HG02885 (cell line): ENCODE results near the gene RGS12.

ENCODE experiments used
- ATAC-seq: cut with Tn5 transposase; IDR thresholded peaks from one replicate; pipeline ENCODE4 v1.9.1; 2021; ENCODE audit warnings: mild to moderate bottlenecking; ENCODE audit not compliant: unreplicated experiment, poor library complexity

The RGS12 gene

DNA sequence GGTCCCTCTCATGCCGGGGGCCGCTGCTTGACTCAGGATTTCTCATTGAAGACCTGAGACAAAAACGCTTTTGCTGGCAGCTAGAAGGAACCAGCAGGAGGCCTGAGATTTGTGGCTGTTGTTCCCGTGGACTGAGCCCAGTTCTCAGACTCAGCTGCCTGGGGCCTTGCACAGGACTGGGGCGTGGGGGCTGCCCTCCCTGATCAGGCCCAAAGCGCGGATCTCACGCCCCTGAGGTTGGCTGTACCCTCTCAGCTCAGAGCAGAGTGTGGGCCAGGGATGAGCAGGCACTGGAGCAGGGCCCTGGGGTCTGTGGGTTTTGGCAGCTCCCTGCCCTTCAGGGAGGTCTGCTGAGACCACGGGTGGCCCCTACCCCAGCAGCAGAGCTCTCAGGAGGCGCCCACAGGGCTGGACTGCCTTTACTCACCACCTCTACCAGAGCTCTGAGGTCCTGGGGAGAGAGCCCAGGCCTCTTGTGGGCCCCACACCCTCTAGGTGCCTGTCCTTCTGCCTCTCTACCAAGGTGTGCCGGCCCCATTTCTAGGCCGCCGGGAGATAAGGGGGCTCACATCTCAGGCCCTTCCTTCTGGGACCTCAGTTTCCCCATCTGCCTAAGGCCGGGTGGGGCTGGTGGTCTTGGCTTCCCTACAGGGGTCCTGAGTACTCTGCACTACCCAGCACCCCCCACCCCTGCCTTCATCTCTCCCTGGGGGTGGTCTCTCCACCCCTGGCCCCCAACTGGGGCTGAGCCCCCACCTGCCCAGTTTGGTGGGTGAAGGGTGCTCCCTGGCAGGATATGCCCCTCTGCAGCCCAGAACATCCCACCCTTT is 38.3 kb upstream of the RGS12 start:
- no peak for ATAC-seq

DNA sequence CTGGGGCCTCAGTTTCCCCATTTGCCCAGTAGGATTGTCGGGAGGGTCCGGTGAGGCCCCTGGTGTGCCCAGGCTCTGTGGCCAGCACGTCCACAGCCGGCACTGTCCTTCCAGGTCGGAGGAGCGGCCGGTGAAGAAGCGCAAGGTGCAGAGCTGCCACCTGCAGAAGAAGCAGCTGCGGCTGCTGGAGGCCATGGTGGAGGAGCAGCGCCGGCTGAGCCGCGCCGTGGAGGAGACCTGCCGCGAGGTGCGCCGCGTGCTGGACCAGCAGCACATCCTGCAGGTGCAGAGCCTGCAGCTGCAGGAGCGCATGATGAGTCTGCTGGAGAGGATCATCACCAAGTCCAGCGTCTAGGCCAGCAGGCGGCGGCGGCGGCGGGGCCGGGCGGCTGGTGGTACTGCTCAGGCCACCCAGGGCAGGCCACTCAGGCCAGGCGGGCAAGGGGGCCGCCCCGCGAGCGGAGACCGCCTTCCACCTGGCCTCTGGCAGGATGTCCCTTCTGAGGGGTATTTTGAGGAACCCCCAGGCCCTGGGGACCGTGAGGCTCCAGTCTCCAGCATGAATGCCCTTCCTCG is 37.1 kb upstream of the RGS12 start:
- no peak for ATAC-seq

GRCh38 chr4:3256230-3257102 is 36.4 kb upstream of the RGS12 start:
- no peak for ATAC-seq

DNA sequence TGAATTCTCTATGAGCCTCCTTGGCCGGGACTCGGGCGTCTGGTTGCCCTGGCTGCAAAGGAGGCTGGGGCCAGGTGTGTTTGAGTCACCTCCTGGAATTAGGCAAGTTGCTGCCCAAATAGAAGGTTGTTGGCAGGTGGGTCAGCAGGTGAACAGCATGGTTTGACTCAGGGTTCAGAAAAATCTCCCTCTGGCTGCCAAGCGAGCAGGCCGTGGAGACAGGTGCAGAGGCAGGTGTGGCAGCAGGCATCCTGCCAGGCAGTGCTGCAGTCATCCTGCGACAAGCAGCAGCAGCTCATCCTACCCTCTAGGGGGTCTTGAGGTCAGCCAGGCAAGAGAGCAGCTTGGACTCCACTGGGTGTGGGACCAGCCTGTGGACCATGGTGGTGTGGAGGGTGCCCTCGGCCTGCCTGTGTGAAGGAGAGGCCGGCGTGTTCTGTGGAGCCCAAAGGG is 35.7 kb upstream of the RGS12 start:
- ATAC-seq: no peak

GRCh38 chr4:3257556-3258482 is 35.0 kb upstream of the RGS12 start:
- ATAC-seq: no peak

GRCh38 chr4:3261411-3262207 is 31.2 kb upstream of the RGS12 start:
- ATAC-seq: no peak

GRCh38 chr4:3262208-3263052 is 30.4 kb upstream of the RGS12 start:
- no peak for ATAC-seq

- no peak for ATAC-seq
Observed at GRCh38 chr4:3263053-3263875, 29.6 kb upstream of the RGS12 start.

DNA sequence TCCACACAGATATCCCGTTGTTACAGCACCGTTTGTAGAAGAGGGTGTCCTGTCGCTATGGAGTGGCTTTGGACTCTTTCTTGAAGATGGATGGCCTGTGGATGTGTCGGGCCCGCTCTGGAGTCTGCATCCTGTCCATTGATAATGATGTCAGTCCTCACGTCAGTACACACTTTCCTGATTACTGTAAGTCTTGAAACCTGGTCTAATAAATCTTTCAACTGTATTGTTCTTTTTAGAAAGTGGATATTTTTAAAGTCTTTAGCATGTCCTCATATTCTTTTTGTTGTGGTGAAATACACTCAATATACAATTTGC is 29.0 kb upstream of the RGS12 start:
- ATAC-seq: no peak

- ATAC-seq: no peak
Observed at GRCh38 chr4:3266076-3266475, 26.7 kb upstream of the RGS12 start.

DNA sequence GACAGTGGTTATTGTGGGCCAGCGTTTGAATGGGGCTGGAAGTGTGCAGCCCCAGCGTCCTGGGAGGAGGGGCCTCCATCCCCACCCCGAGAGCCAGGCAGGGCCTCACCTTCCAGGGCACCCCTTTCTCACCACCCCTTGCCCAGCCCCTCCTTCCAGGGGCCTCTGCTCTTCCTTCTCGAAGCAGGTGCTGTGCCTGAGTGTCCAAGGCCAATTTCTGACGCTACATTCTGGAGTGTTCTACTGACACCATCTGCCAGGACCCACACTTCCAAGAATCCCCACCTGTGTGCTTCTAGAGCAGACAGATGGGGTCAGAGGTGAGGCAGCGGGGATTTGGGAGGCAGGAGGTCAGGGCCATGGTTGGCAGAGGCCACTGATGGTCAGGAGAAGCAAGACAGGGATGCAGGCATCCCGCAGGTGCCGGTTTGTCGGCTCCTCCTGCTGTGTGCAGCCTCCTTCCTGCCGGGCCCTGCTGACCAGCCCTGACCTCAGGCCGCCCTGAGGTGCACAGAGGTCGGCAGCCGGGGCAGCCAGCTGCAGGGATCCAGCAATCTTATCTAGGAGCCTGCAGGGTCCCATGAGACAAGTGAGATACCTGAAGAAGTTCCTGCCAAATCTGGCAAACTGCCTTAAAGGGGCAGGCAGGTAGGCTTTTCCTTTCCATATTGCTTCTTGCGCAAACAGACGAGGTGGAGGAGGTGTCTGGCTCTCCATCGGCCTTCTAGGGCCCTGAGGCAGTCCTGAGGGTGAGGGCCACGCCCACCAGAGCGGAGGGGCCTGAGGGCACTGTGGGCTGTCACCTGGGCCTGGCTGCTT is 25.0 kb upstream of the RGS12 start:
- ATAC-seq: no peak

GRCh38 chr4:3268395-3269104 is 24.3 kb upstream of the RGS12 start:
- no peak for ATAC-seq

- no peak for ATAC-seq
Observed at GRCh38 chr4:3269105-3269927, 23.5 kb upstream of the RGS12 start.

DNA sequence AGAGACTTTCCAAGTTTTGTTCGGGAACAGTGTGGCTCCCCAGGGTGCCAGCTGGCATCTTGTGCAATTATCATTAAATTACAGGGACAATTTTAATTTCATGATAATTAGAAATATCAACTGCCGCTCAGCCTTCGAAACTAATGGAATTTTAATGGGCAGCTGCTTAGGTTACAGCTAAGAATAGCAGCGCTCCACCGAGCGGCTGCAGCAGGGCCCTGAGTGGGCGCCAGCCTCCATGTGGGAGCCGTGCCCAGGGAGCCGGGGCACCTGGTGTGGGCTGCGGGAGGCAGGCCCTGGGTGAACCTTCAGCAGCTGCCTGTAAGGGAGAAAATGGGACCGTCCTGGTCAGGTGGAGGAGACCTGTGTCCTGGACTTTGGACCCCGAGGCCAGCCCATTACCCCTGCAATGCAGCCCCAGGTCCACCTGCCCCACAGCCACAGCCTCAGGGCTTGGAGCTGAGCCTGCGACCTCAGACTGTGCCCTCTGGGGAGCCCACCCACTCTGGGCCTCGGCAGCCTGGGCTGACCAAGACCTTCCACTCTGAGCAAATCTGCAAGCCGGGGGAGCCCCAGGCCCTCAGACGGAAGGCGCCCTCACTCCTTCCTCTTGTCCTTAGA is 22.7 kb upstream of the RGS12 start:
- no peak for ATAC-seq

- ATAC-seq: no peak
Observed at GRCh38 chr4:3271131-3271530, 21.7 kb upstream of the RGS12 start.
